Activated CD4-positive, CD25-positive, alpha-beta regulatory T cell treated with anti-CD3 and anti-CD28 coated beads, Interleukin-2, amount 50 U/mL, for 16 hours (primary cell): ENCODE results near the gene PCTP.

Experiments
- DNase-seq: peaks from one replicate; pipeline ENCODE4 v3.0.0-alpha.2; 2020; ENCODE audit warnings: low read depth, low spot score

Gene PCTP

GRCh38 chr17:55794725-55795482, 44.1 kb downstream of the PCTP start:
- no peak for DNase-seq

GRCh38 chr17:55806745-55807495, 56.1 kb downstream of the PCTP start:
- DNase-seq, result no peak

- no peak for DNase-seq
These were observed 60.7 kb downstream of the PCTP start for GRCh38 chr17:55811536-55811935.

GRCh38 chr17:55812323-55812722, 61.5 kb downstream of the PCTP start:
- DNase-seq, result no peak

GRCh38 chr17:55813944-55814343, 63.1 kb downstream of the PCTP start:
- no peak for DNase-seq

- no peak for DNase-seq
These were observed 63.5 kb downstream of the PCTP start for GRCh38 chr17:55814377-55814776.

- DNase-seq, result no peak
These were observed 65.9 kb downstream of the PCTP start for GRCh38 chr17:55816532-55817396.

GRCh38 chr17:55817397-55817709, 66.5 kb downstream of the PCTP start:
- DNase-seq, result no peak

GRCh38 chr17:55818026-55818425, 67.2 kb downstream of the PCTP start:
- no peak for DNase-seq

- DNase-seq, result no peak
These were observed 67.9 kb downstream of the PCTP start for GRCh38 chr17:55818451-55819375.

GRCh38 chr17:55820675-55821074, 69.8 kb downstream of the PCTP start:
- no peak for DNase-seq

GRCh38 chr17:55822028-55822427, 71.2 kb downstream of the PCTP start:
- no peak for DNase-seq

GRCh38 chr17:55825213-55825612, 74.4 kb downstream of the PCTP start:
- no peak for DNase-seq
